Measurements from ENCODE around the gene EHD2.

Gene EHD2

DNA sequence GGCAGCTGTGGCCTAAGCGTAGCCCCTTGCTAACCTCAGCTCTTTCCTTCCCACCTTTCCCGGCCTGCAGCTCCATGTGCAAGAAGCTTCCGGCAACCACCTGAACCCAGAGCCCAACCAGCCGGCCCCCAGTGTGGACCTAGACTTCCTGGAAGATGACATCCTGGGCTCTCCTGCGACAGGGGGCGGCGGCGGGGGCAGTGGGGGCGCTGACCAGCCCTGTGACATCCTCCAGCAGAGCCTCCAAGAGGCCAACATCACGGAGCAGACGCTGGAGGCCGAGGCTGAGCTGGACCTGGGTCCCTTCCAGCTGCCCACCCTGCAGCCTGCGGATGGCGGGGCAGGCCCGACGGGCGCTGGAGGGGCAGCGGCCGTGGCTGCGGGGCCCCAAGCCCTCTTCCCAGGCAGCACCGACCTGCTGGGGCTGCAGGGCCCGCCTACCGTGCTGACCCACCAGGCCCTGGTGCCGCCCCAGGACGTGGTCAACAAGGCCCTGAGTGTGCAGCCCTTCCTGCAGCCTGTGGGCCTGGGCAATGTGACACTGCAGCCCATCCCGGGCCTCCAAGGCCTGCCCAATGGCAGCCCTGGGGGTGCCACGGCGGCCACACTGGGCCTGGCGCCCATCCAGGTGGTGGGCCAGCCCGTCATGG is 33.8 kb upstream of the EHD2 start:
- H3K27ac ChIP-seq, result no peak overlapping the region
- no peaks in the 10 kb centered on the region for H3K9me3 ChIP-seq
- no peak overlapping the region for H3K4me3 ChIP-seq (ENCODE audit: low read depth in 1 of 2, low read length in 1 of 2)
- no peaks in the 10 kb centered on the region for H3K4me1 ChIP-seq (ENCODE audit: control insufficient read depth in 1 of 2, insufficient read depth in 1 of 2, low read depth in 1 of 2, low read length in 1 of 2)
- TF ChIP-seq, protein P1, sequence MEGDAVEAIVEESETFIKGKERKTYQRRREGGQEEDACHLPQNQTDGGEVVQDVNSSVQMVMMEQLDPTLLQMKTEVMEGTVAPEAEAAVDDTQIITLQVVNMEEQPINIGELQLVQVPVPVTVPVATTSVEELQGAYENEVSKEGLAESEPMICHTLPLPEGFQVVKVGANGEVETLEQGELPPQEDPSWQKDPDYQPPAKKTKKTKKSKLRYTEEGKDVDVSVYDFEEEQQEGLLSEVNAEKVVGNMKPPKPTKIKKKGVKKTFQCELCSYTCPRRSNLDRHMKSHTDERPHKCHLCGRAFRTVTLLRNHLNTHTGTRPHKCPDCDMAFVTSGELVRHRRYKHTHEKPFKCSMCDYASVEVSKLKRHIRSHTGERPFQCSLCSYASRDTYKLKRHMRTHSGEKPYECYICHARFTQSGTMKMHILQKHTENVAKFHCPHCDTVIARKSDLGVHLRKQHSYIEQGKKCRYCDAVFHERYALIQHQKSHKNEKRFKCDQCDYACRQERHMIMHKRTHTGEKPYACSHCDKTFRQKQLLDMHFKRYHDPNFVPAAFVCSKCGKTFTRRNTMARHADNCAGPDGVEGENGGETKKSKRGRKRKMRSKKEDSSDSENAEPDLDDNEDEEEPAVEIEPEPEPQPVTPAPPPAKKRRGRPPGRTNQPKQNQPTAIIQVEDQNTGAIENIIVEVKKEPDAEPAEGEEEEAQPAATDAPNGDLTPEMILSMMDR (IDR thresholded peaks at IDR 0.05), result no peak
- H3K36me3 ChIP-seq, result peaks cover 81% of the 10 kb centered on the region
- H3K27me3 ChIP-seq, result no peaks in the 10 kb centered on the region

DNA sequence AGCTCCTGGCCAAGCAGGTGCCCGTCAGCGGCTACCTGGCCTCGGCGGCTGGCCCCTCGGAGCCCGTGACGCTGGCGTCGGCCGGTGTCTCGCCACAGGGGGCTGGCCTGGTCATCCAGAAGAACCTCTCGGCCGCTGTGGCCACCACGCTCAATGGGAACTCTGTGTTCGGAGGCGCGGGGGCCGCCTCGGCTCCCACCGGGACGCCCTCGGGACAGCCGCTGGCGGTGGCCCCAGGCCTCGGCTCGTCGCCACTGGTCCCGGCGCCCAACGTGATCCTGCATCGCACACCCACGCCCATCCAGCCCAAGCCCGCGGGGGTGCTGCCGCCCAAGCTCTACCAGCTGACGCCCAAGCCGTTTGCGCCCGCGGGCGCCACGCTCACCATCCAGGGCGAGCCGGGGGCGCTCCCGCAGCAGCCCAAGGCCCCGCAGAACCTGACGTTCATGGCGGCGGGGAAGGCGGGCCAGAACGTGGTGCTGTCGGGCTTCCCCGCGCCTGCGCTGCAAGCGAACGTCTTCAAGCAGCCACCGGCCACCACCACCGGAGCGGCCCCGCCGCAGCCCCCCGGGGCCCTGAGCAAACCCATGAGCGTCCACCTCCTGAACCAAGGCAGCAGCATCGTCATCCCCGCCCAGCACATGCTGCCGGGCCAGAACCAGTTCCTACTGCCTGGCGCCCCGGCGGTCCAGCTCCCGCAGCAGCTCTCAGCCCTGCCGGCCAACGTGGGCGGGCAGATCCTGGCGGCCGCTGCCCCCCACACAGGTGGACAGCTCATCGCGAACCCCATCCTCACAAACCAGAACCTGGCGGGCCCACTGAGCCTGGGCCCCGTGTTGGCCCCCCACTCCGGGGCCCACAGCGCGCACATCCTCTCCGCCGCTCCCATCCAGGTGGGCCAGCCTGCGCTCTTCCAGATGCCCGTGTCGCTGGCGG is 33.0 kb upstream of the EHD2 start:
- no peaks in the 10 kb centered on the region for H3K9me3 ChIP-seq
- H3K27me3 ChIP-seq, result no peaks in the 10 kb centered on the region
- H3K4me1 ChIP-seq (ENCODE audit: control insufficient read depth in 1 of 2, insufficient read depth in 1 of 2, low read depth in 1 of 2, low read length in 1 of 2), result no peaks in the 10 kb centered on the region
- TF ChIP-seq, protein P1 (IDR thresholded peaks at IDR 0.05), result no peak
- H3K4me3 ChIP-seq (ENCODE audit: low read depth in 1 of 2, low read length in 1 of 2), result no peak overlapping the region
- H3K27ac ChIP-seq, result no peak overlapping the region
- H3K36me3 ChIP-seq, result peaks cover 80% of the 10 kb centered on the region

DNA sequence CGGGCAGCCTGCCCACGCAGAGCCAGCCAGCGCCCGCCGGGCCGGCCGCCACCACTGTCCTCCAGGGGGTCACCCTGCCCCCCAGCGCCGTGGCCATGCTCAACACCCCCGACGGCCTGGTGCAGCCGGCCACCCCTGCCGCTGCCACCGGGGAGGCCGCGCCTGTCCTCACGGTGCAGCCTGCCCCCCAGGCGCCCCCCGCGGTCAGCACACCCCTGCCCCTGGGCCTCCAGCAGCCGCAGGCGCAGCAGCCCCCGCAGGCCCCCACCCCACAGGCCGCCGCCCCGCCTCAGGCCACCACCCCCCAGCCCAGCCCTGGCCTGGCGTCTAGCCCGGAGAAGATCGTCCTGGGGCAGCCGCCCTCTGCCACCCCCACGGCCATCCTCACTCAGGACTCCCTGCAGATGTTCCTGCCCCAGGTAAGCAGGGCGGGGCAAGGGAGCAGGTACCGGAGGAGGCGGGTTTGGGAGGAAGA is 32.3 kb upstream of the EHD2 start:
- Histone ChIP-seq H3K9me3 (no peaks in the 10 kb centered on the region), H3K27ac (no peak overlapping the region), H3K27me3 (no peaks in the 10 kb centered on the region), H3K36me3 (peaks cover 77% of the 10 kb centered on the region), H3K4me3 (ENCODE audit: low read depth in 1 of 2, low read length in 1 of 2) (no peak overlapping the region), H3K4me1 (ENCODE audit: control insufficient read depth in 1 of 2, insufficient read depth in 1 of 2, low read depth in 1 of 2, low read length in 1 of 2) (no peaks in the 10 kb centered on the region)
- TF ChIP-seq, protein P1 (IDR thresholded peaks at IDR 0.05), result no peak

DNA sequence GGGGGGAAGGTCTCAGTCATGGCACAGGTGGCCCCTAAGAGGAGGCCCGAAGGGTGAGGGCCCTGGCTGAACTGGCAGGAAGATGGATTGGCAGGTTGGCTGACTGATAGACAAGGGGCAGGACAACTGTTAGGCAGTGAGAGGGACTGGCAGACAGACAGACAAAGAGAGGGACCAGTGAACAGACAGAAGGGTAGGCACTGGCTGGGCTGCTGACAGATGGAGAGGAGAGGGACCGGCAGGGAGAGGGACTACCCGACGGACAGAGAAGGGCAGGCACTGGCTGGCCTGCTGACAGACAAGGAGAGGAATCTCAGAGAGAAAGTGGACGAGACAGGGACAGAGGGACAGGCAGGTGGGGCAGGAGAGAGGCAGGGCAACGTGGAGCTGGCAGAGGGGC is 31.8 kb upstream of the EHD2 start:
- no peak overlapping the region for H3K27ac ChIP-seq
- no peaks in the 10 kb centered on the region for H3K9me3 ChIP-seq
- peaks cover 77% of the 10 kb centered on the region for H3K36me3 ChIP-seq
- TF ChIP-seq, protein P1 (IDR thresholded peaks at IDR 0.05), result no peak
- no peaks in the 10 kb centered on the region for H3K4me1 ChIP-seq (ENCODE audit: control insufficient read depth in 1 of 2, insufficient read depth in 1 of 2, low read depth in 1 of 2, low read length in 1 of 2)
- H3K27me3 ChIP-seq, result no peaks in the 10 kb centered on the region
- no peak overlapping the region for H3K4me3 ChIP-seq (ENCODE audit: low read depth in 1 of 2, low read length in 1 of 2)

DNA sequence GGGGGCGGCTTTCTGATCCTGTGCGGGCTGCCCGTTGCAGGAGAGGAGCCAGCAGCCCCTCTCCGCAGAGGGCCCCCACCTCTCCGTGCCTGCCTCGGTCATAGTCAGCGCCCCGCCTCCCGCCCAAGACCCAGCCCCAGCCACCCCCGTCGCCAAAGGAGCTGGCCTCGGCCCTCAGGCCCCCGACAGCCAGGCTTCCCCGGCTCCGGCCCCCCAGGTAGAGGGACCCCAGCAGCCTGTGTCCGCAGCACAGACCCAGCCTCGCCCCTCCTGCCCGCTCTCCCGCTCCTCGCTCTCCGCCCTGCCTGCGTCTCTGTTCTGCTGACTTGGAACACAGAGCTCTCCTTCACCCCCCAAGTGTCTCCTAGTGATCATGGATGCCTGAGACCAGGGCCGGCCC is 31.3 kb upstream of the EHD2 start:
- H3K27me3 ChIP-seq, result no peaks in the 10 kb centered on the region
- no peaks in the 10 kb centered on the region for H3K9me3 ChIP-seq
- TF ChIP-seq, protein P1 (IDR thresholded peaks at IDR 0.05), result no peak
- peaks cover 72% of the 10 kb centered on the region for H3K36me3 ChIP-seq
- H3K27ac ChIP-seq, result no peak overlapping the region
- no peak overlapping the region for H3K4me3 ChIP-seq (ENCODE audit: low read depth in 1 of 2, low read length in 1 of 2)
- no peaks in the 10 kb centered on the region for H3K4me1 ChIP-seq (ENCODE audit: control insufficient read depth in 1 of 2, insufficient read depth in 1 of 2, low read depth in 1 of 2, low read length in 1 of 2)
